Astrocyte (in vitro differentiated cells and primary cell): ENCODE results near the gene MOBP. TPM values are rescaled to one million over a fixed set of nuclear protein-coding genes. Genes with fewer than 3 reads are reported as not detected.

Experiments
- DNase-seq: peaks from one replicate; pipeline ENCODE4 v3.0.0-alpha.2; 2010; ENCODE audit warnings: low read depth
- FAIRE-seq: peaks from 2 replicates; lab custom pipeline; 2011; peaks lifted over from hg19 to GRCh38; lab: Jason Lieb, UNC
- H2AFZ ChIP-seq: 2 replicates; pipeline ENCODE4 v1.6.0; 2012; ENCODE audit warnings: low read depth, low read length, inconsistent platforms
- H3K27ac ChIP-seq: 2 replicates; pipeline ENCODE4 v1.5.1; 2011; ENCODE audit warnings: low read depth, low read length, inconsistent platforms
- H3K27me3 ChIP-seq: 2 replicates; pipeline ENCODE4 v1.6.0; 2011; ENCODE audit warnings: low read length, inconsistent platforms; ENCODE audit not compliant: insufficient read depth
- H3K36me3 ChIP-seq: 2 replicates; pipeline ENCODE4 v1.5.1; 2011; ENCODE audit warnings: low read length, inconsistent platforms; ENCODE audit not compliant: insufficient read depth
- H3K4me1 ChIP-seq: 2 replicates; pipeline ENCODE4 v1.5.1; 2011; ENCODE audit warnings: low read length, inconsistent platforms; ENCODE audit not compliant: insufficient read depth
- H3K4me2 ChIP-seq: 2 replicates; pipeline ENCODE4 v1.6.0; 2012; ENCODE audit warnings: low read length, inconsistent platforms
- H3K4me3 ChIP-seq: 2 replicates; pipeline ENCODE4 v1.5.1; 2011; ENCODE audit warnings: low read depth, mild to moderate bottlenecking, low read length, inconsistent platforms; ENCODE audit not compliant: insufficient read depth
- H3K79me2 ChIP-seq: 2 replicates; pipeline ENCODE4 v1.6.0; 2012; ENCODE audit warnings: mild to moderate bottlenecking, low read length, inconsistent platforms; ENCODE audit not compliant: insufficient read depth
- H3K9ac ChIP-seq: 2 replicates; pipeline ENCODE4 v1.6.0; 2012; ENCODE audit warnings: mild to moderate bottlenecking, low read length, inconsistent platforms
- H3K9me3 ChIP-seq: 2 replicates; pipeline ENCODE4 v1.5.1; 2012; ENCODE audit warnings: low read depth, mild to moderate bottlenecking, low read length, inconsistent platforms; ENCODE audit not compliant: insufficient read depth
- H4K20me1 ChIP-seq: 2 replicates; pipeline ENCODE4 v1.6.0; 2012; ENCODE audit warnings: low read length, inconsistent platforms; ENCODE audit not compliant: insufficient read depth
- H3K27ac Mint-ChIP-seq: one replicate; pipeline ENCODE4 v1.8.0; 2021; ENCODE audit warnings: mild to moderate bottlenecking, mixed read lengths; ENCODE audit not compliant: unreplicated experiment
- H3K27me3 Mint-ChIP-seq: one replicate; pipeline ENCODE4 v1.8.0; 2021; ENCODE audit warnings: low read depth, mixed read lengths; ENCODE audit not compliant: unreplicated experiment
- H3K36me3 Mint-ChIP-seq: one replicate; pipeline ENCODE4 v1.8.0; 2021; ENCODE audit warnings: low read depth, mixed read lengths; ENCODE audit not compliant: unreplicated experiment
- H3K4me1 Mint-ChIP-seq: one replicate; pipeline ENCODE4 v1.8.0; 2021; ENCODE audit warnings: low read depth, mixed read lengths; ENCODE audit not compliant: unreplicated experiment
- H3K4me3 Mint-ChIP-seq: one replicate; pipeline ENCODE4 v1.8.0; 2021; ENCODE audit warnings: mild to moderate bottlenecking, moderate library complexity, mixed read lengths; ENCODE audit not compliant: unreplicated experiment
- H3K9me3 Mint-ChIP-seq: one replicate; pipeline ENCODE4 v1.8.0; 2021; ENCODE audit warnings: mild to moderate bottlenecking, mixed read lengths; ENCODE audit not compliant: unreplicated experiment
- CTCF ChIP-seq: IDR thresholded peaks from 2 replicates; pipeline ENCODE4 v1.5.1; 2011; ENCODE audit warnings: low read depth, mild to moderate bottlenecking, inconsistent platforms, low read length, moderate library complexity; ENCODE audit not compliant: insufficient read depth
- EZH2 ChIP-seq: IDR thresholded peaks from 2 replicates; pipeline ENCODE4 v1.6.1; 2012; ENCODE audit warnings: mild to moderate bottlenecking, low read length, inconsistent platforms; ENCODE audit not compliant: insufficient read depth
- total RNA-seq: library from RNA; stranded (reverse); gene quantifications from 2 replicates; pipeline ENCODE4 v1.2.1, GENCODE V29; 2021

The MOBP gene
- total RNA-seq, 1 donor from 2014 or later: 0.16 TPM

GRCh38 chr3:39519554-39520288 is 52.2 kb downstream of the MOBP start:
- no peaks in the 10 kb centered on the region for H4K20me1 ChIP-seq
- H3K9ac ChIP-seq: no peak overlapping the region
- H3K27me3 ChIP-seq: no peaks in the 10 kb centered on the region
- H3K9me3 Mint-ChIP-seq: peaks cover 6% of the 10 kb centered on the region
- DNase-seq (no peak), FAIRE-seq (no peak)
- H3K4me1 ChIP-seq: no peaks in the 10 kb centered on the region
- no peaks in the 10 kb centered on the region for H3K4me1 Mint-ChIP-seq
- H3K9me3 ChIP-seq: peaks cover 4% of the 10 kb centered on the region
- no peak overlapping the region for H3K4me3 ChIP-seq
- H3K27ac ChIP-seq: no peak overlapping the region
- peaks cover 4% of the 10 kb centered on the region for H3K27me3 Mint-ChIP-seq
- H3K79me2 ChIP-seq: no peaks in the 10 kb centered on the region
- no peak overlapping the region for H3K4me2 ChIP-seq
- H3K4me3 Mint-ChIP-seq: no peak overlapping the region
- H3K36me3 Mint-ChIP-seq: no peaks in the 10 kb centered on the region
- no peak overlapping the region for H3K27ac Mint-ChIP-seq
- TF ChIP-seq CTCF (no peak), EZH2 (no peak)
- H2AFZ ChIP-seq: no peak overlapping the region
- no peaks in the 10 kb centered on the region for H3K36me3 ChIP-seq

- Histone ChIP-seq H3K27me3 (no peaks in the 10 kb centered on the region), H4K20me1 (no peaks in the 10 kb centered on the region), H3K4me3 (no peak overlapping the region), H3K9me3 (peaks cover 4% of the 10 kb centered on the region), H2AFZ (no peak overlapping the region), H3K4me2 (no peak overlapping the region), H3K27ac (no peak overlapping the region), H3K36me3 (no peaks in the 10 kb centered on the region), H3K4me1 (no peaks in the 10 kb centered on the region), H3K9ac (no peak overlapping the region), H3K79me2 (no peaks in the 10 kb centered on the region)
- Mint-ChIP-seq H3K36me3 (no peaks in the 10 kb centered on the region), H3K4me1 (no peaks in the 10 kb centered on the region), H3K27me3 (peaks cover 4% of the 10 kb centered on the region), H3K4me3 (no peak overlapping the region), H3K9me3 (peaks cover 2% of the 10 kb centered on the region), H3K27ac (no peak overlapping the region)
- TF ChIP-seq CTCF (no peak), EZH2 (no peak)
- DNase-seq (no peak), FAIRE-seq (no peak)
These were observed 54.0 kb downstream of the MOBP start for GRCh38 chr3:39521456-39521855.

- H3K27ac ChIP-seq: no peak overlapping the region
- H3K36me3 Mint-ChIP-seq: no peaks in the 10 kb centered on the region
- H3K4me1 Mint-ChIP-seq: peaks cover 2% of the 10 kb centered on the region
- no peak overlapping the region for H3K4me3 Mint-ChIP-seq
- no peak overlapping the region for H3K4me2 ChIP-seq
- peaks cover 4% of the 10 kb centered on the region for H3K9me3 ChIP-seq
- DNase-seq (no peak), FAIRE-seq (no peak)
- H3K9me3 Mint-ChIP-seq: peaks cover 2% of the 10 kb centered on the region
- H3K79me2 ChIP-seq: no peaks in the 10 kb centered on the region
- no peak overlapping the region for H3K9ac ChIP-seq
- H3K4me3 ChIP-seq: no peak overlapping the region
- no peak for TF ChIP-seq CTCF
- TF ChIP-seq EZH2: no peak
- no peaks in the 10 kb centered on the region for H3K27me3 ChIP-seq
- no peak overlapping the region for H2AFZ ChIP-seq
- no peaks in the 10 kb centered on the region for H3K36me3 ChIP-seq
- H3K27me3 Mint-ChIP-seq: peaks cover 4% of the 10 kb centered on the region
- no peaks in the 10 kb centered on the region for H3K4me1 ChIP-seq
- no peaks in the 10 kb centered on the region for H4K20me1 ChIP-seq
- no peak overlapping the region for H3K27ac Mint-ChIP-seq
These were observed 56.6 kb downstream of the MOBP start for GRCh38 chr3:39524107-39524506.
